Astrocyte (in vitro differentiated cells and primary cell): ENCODE results near the gene NREP. TPM values are rescaled to one million over a fixed set of nuclear protein-coding genes. Genes with fewer than 3 reads are reported as not detected.

Experiments
- DNase-seq: peaks from one replicate; pipeline ENCODE4 v3.0.0-alpha.2; 2010; ENCODE audit warnings: low read depth
- FAIRE-seq: peaks from 2 replicates; lab custom pipeline; 2011; peaks lifted over from hg19 to GRCh38; lab: Jason Lieb, UNC
- H2AFZ ChIP-seq: 2 replicates; pipeline ENCODE4 v1.6.0; 2012; ENCODE audit warnings: low read depth, low read length, inconsistent platforms
- H3K27ac ChIP-seq: 2 replicates; pipeline ENCODE4 v1.5.1; 2011; ENCODE audit warnings: low read depth, low read length, inconsistent platforms
- H3K27me3 ChIP-seq: 2 replicates; pipeline ENCODE4 v1.6.0; 2011; ENCODE audit warnings: low read length, inconsistent platforms; ENCODE audit not compliant: insufficient read depth
- H3K36me3 ChIP-seq: 2 replicates; pipeline ENCODE4 v1.5.1; 2011; ENCODE audit warnings: low read length, inconsistent platforms; ENCODE audit not compliant: insufficient read depth
- H3K4me1 ChIP-seq: 2 replicates; pipeline ENCODE4 v1.5.1; 2011; ENCODE audit warnings: low read length, inconsistent platforms; ENCODE audit not compliant: insufficient read depth
- H3K4me2 ChIP-seq: 2 replicates; pipeline ENCODE4 v1.6.0; 2012; ENCODE audit warnings: low read length, inconsistent platforms
- H3K4me3 ChIP-seq: 2 replicates; pipeline ENCODE4 v1.5.1; 2011; ENCODE audit warnings: low read depth, mild to moderate bottlenecking, low read length, inconsistent platforms; ENCODE audit not compliant: insufficient read depth
- H3K79me2 ChIP-seq: 2 replicates; pipeline ENCODE4 v1.6.0; 2012; ENCODE audit warnings: mild to moderate bottlenecking, low read length, inconsistent platforms; ENCODE audit not compliant: insufficient read depth
- H3K9ac ChIP-seq: 2 replicates; pipeline ENCODE4 v1.6.0; 2012; ENCODE audit warnings: mild to moderate bottlenecking, low read length, inconsistent platforms
- H3K9me3 ChIP-seq: 2 replicates; pipeline ENCODE4 v1.5.1; 2012; ENCODE audit warnings: low read depth, mild to moderate bottlenecking, low read length, inconsistent platforms; ENCODE audit not compliant: insufficient read depth
- H4K20me1 ChIP-seq: 2 replicates; pipeline ENCODE4 v1.6.0; 2012; ENCODE audit warnings: low read length, inconsistent platforms; ENCODE audit not compliant: insufficient read depth
- H3K27ac Mint-ChIP-seq: one replicate; pipeline ENCODE4 v1.8.0; 2021; ENCODE audit warnings: mild to moderate bottlenecking, mixed read lengths; ENCODE audit not compliant: unreplicated experiment
- H3K27me3 Mint-ChIP-seq: one replicate; pipeline ENCODE4 v1.8.0; 2021; ENCODE audit warnings: low read depth, mixed read lengths; ENCODE audit not compliant: unreplicated experiment
- H3K36me3 Mint-ChIP-seq: one replicate; pipeline ENCODE4 v1.8.0; 2021; ENCODE audit warnings: low read depth, mixed read lengths; ENCODE audit not compliant: unreplicated experiment
- H3K4me1 Mint-ChIP-seq: one replicate; pipeline ENCODE4 v1.8.0; 2021; ENCODE audit warnings: low read depth, mixed read lengths; ENCODE audit not compliant: unreplicated experiment
- H3K4me3 Mint-ChIP-seq: one replicate; pipeline ENCODE4 v1.8.0; 2021; ENCODE audit warnings: mild to moderate bottlenecking, moderate library complexity, mixed read lengths; ENCODE audit not compliant: unreplicated experiment
- H3K9me3 Mint-ChIP-seq: one replicate; pipeline ENCODE4 v1.8.0; 2021; ENCODE audit warnings: mild to moderate bottlenecking, mixed read lengths; ENCODE audit not compliant: unreplicated experiment
- EZH2 ChIP-seq: IDR thresholded peaks from 2 replicates; pipeline ENCODE4 v1.6.1; 2012; ENCODE audit warnings: mild to moderate bottlenecking, low read length, inconsistent platforms; ENCODE audit not compliant: insufficient read depth
- total RNA-seq: library from RNA; stranded (reverse); gene quantifications from 2 replicates; pipeline ENCODE4 v1.2.1, GENCODE V29; 2021
- TF ChIP-seq, protein P1 (sequence below): IDR thresholded peaks from 2 replicates; pipeline ENCODE4 v1.5.1; 2011; ENCODE audit warnings: low read depth, mild to moderate bottlenecking, inconsistent platforms, low read length, moderate library complexity; ENCODE audit not compliant: insufficient read depth

NREP gene
- total RNA-seq, 1 donor from 2014 or later: 185 TPM

- Mint-ChIP-seq H3K4me3 (no peak overlapping the region), H3K27ac (no peak overlapping the region), H3K27me3 (no peaks in the 10 kb centered on the region), H3K9me3 (no peaks in the 10 kb centered on the region), H3K36me3 (no peaks in the 10 kb centered on the region), H3K4me1 (peaks cover 9% of the 10 kb centered on the region)
- Histone ChIP-seq H3K36me3 (no peaks in the 10 kb centered on the region), H3K27ac (no peak overlapping the region), H3K9me3 (no peaks in the 10 kb centered on the region), H3K4me2 (no peak overlapping the region), H3K4me1 (no peaks in the 10 kb centered on the region), H3K27me3 (no peaks in the 10 kb centered on the region), H3K4me3 (no peak overlapping the region), H4K20me1 (no peaks in the 10 kb centered on the region), H3K9ac (no peak overlapping the region), H3K79me2 (no peaks in the 10 kb centered on the region), H2AFZ (no peak overlapping the region)
- DNase-seq: peak; percentile 78
- TF ChIP-seq EZH2: no peak
- TF ChIP-seq, protein P1, sequence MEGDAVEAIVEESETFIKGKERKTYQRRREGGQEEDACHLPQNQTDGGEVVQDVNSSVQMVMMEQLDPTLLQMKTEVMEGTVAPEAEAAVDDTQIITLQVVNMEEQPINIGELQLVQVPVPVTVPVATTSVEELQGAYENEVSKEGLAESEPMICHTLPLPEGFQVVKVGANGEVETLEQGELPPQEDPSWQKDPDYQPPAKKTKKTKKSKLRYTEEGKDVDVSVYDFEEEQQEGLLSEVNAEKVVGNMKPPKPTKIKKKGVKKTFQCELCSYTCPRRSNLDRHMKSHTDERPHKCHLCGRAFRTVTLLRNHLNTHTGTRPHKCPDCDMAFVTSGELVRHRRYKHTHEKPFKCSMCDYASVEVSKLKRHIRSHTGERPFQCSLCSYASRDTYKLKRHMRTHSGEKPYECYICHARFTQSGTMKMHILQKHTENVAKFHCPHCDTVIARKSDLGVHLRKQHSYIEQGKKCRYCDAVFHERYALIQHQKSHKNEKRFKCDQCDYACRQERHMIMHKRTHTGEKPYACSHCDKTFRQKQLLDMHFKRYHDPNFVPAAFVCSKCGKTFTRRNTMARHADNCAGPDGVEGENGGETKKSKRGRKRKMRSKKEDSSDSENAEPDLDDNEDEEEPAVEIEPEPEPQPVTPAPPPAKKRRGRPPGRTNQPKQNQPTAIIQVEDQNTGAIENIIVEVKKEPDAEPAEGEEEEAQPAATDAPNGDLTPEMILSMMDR: no peak
- FAIRE-seq: no peak
These were observed 24.2 kb upstream of the NREP start for GRCh38 chr5:111781200-111781599.

DNA sequence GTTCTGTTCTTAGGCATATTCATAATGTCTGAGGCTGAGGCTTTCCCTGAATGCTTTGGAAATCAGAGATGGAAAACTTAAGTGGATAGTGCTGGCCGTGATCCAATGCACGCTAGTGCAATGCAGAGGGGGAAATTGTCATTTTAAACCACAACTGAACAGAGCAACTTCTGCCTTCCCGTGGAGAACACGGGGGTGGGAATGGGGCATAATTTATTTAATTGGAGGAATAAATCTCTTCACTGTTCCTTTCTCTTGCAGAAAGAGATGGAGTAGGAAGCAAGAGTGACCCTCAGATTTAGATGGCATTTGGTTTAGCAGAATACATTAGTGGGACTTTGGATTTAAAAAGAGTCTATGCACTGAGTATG is 22.9 kb upstream of the NREP start:
- Histone ChIP-seq H3K36me3 (no peaks in the 10 kb centered on the region), H3K27me3 (no peaks in the 10 kb centered on the region), H3K27ac (no peak overlapping the region), H3K4me1 (peaks cover 5% of the 10 kb centered on the region), H3K4me3 (no peak overlapping the region), H3K9ac (no peak overlapping the region), H2AFZ (no peak overlapping the region), H3K79me2 (no peaks in the 10 kb centered on the region), H3K9me3 (no peaks in the 10 kb centered on the region), H3K4me2 (peak overlapping the region; percentile 1), H4K20me1 (no peaks in the 10 kb centered on the region)
- Mint-ChIP-seq H3K4me3 (no peak overlapping the region), H3K9me3 (no peaks in the 10 kb centered on the region), H3K27me3 (no peaks in the 10 kb centered on the region), H3K4me1 (peaks cover 17% of the 10 kb centered on the region), H3K36me3 (no peaks in the 10 kb centered on the region), H3K27ac (no peak overlapping the region)
- peak; percentile 56 for DNase-seq
- FAIRE-seq: peak; percentile 17
- no peak for TF ChIP-seq EZH2
- TF ChIP-seq, protein P1: no peak

GRCh38 chr5:111779260-111779921 is 22.4 kb upstream of the NREP start:
- H3K36me3 ChIP-seq: no peaks in the 10 kb centered on the region
- no peak overlapping the region for H3K4me3 ChIP-seq
- no peaks in the 10 kb centered on the region for H3K27me3 ChIP-seq
- H2AFZ ChIP-seq: no peak overlapping the region
- H3K9me3 Mint-ChIP-seq: no peaks in the 10 kb centered on the region
- H3K27ac Mint-ChIP-seq: no peak overlapping the region
- FAIRE-seq (no peak), DNase-seq (no peak)
- no peaks in the 10 kb centered on the region for H4K20me1 ChIP-seq
- peaks cover 10% of the 10 kb centered on the region for H3K4me1 ChIP-seq
- no peak overlapping the region for H3K9ac ChIP-seq
- peaks cover 22% of the 10 kb centered on the region for H3K4me1 Mint-ChIP-seq
- no peak for TF ChIP-seq EZH2
- TF ChIP-seq, protein P1: no peak
- H3K9me3 ChIP-seq: no peaks in the 10 kb centered on the region
- no peaks in the 10 kb centered on the region for H3K27me3 Mint-ChIP-seq
- no peaks in the 10 kb centered on the region for H3K79me2 ChIP-seq
- no peak overlapping the region for H3K4me2 ChIP-seq
- no peak overlapping the region for H3K27ac ChIP-seq
- H3K4me3 Mint-ChIP-seq: no peak overlapping the region
- no peaks in the 10 kb centered on the region for H3K36me3 Mint-ChIP-seq
